OCI-LY1 (cell line): ENCODE data around the gene LYZL2.
"Not testable (repeated sequence)": the region's sequence is repeated elsewhere in the genome, so short reads cannot be mapped to it uniquely, and the experiment has no call there.

Source experiments
- H2AFZ ChIP-seq: fragments of 200-600 bp; sonication (generic), shearing (Covaris generic); 2 replicates; pipeline ENCODE4 v1.6.0; 2014; ENCODE audit warnings: antibody characterized with exemption, mild to moderate bottlenecking, low read length
- H3F3A ChIP-seq: fragments of 200-600 bp; sonication (generic), shearing (Covaris generic); 2 replicates; pipeline ENCODE4 v1.6.0; 2014; ENCODE audit warnings: mild to moderate bottlenecking, antibody characterized with exemption, low read length, moderate library complexity; ENCODE audit not compliant: insufficient read depth
- H3K27ac ChIP-seq: fragments of 200-600 bp; sonication (generic); 2 replicates; pipeline ENCODE4 v1.5.1; 2014; ENCODE audit warnings: low read length, mixed run types, mild to moderate bottlenecking, low read depth; ENCODE audit not compliant: poor library complexity, severe bottlenecking
- H3K27me3 ChIP-seq: fragments of 200-600 bp; sonication (generic); 2 replicates; pipeline ENCODE4 v1.6.0; 2014; ENCODE audit warnings: antibody characterized with exemption, mild to moderate bottlenecking, low read length, moderate library complexity; ENCODE audit not compliant: insufficient read depth
- H3K36me3 ChIP-seq: fragments of 200-600 bp; sonication (generic); 2 replicates; pipeline ENCODE4 v1.6.1; 2014; ENCODE audit warnings: mild to moderate bottlenecking, antibody characterized with exemption, low read length, moderate library complexity, mixed read lengths; ENCODE audit not compliant: insufficient read depth
- H3K4me1 ChIP-seq: fragments of 200-600 bp; sonication (generic); 2 replicates; pipeline ENCODE4 v1.5.1; 2014; ENCODE audit warnings: mild to moderate bottlenecking, low read length, moderate library complexity; ENCODE audit not compliant: insufficient read depth, severe bottlenecking
- H3K4me2 ChIP-seq: fragments of 200-600 bp; sonication (generic), shearing (Covaris generic); 2 replicates; pipeline ENCODE4 v1.6.1; 2014; ENCODE audit warnings: low read length
- H3K4me3 ChIP-seq: fragments of 200-600 bp; sonication (generic); 2 replicates; pipeline ENCODE4 v1.5.1; 2014; ENCODE audit warnings: low read length, low read depth, mild to moderate bottlenecking, mixed read lengths; ENCODE audit not compliant: poor library complexity, severe bottlenecking
- H3K79me2 ChIP-seq: fragments of 200-600 bp; shearing (Covaris generic); 2 replicates; pipeline ENCODE4 v1.6.1; 2016; ENCODE audit warnings: mixed run types, low read length, mixed read lengths; ENCODE audit not compliant: insufficient read depth
- H3K9ac ChIP-seq: fragments of 200-600 bp; sonication (generic), shearing (Covaris generic); 2 replicates; pipeline ENCODE4 v1.6.1; 2014; ENCODE audit warnings: mild to moderate bottlenecking, low read length, mixed read lengths
- H3K9me2 ChIP-seq: fragments of 200-600 bp; sonication (generic), shearing (Covaris generic); 2 replicates; pipeline ENCODE4 v1.6.1; 2014; ENCODE audit warnings: low read depth, mild to moderate bottlenecking, low read length, mixed read lengths
- H3K9me3 ChIP-seq: fragments of 200-600 bp; shearing (Covaris generic); 2 replicates; pipeline ENCODE4 v1.6.1; 2014; ENCODE audit warnings: low read length, mixed read lengths
- H4K20me1 ChIP-seq: fragments of 200-600 bp; sonication (generic), shearing (Covaris generic); 2 replicates; pipeline ENCODE4 v1.6.0; 2016; ENCODE audit warnings: mild to moderate bottlenecking, low read length; ENCODE audit not compliant: insufficient read depth
- CTCF ChIP-seq: fragments of 200-600 bp; sonication (generic), shearing (Covaris generic); IDR thresholded peaks from 2 replicates; pipeline ENCODE4 v1.5.1; 2017; ENCODE audit warnings: mild to moderate bottlenecking, antibody characterized with exemption, low read length, moderate library complexity, mixed read lengths
- EZH2 ChIP-seq: fragments of 200-600 bp; sonication (generic), shearing (Covaris generic); IDR thresholded peaks from 2 replicates; pipeline ENCODE4 v1.8.0; 2017; ENCODE audit warnings: borderline replicate concordance, mixed run types, mild to moderate bottlenecking, antibody characterized with exemption, low read length, moderate library complexity, mixed read lengths

The LYZL2 gene

GRCh38 chr10:30606313-30606712 is 23.2 kb downstream of the LYZL2 start:
- Histone ChIP-seq H3K27ac (no peak overlapping the region), H4K20me1 (no peaks in the 10 kb centered on the region), H3K27me3 (no peaks in the 10 kb centered on the region; the same call in 1 of the 2 replicates)

DNA sequence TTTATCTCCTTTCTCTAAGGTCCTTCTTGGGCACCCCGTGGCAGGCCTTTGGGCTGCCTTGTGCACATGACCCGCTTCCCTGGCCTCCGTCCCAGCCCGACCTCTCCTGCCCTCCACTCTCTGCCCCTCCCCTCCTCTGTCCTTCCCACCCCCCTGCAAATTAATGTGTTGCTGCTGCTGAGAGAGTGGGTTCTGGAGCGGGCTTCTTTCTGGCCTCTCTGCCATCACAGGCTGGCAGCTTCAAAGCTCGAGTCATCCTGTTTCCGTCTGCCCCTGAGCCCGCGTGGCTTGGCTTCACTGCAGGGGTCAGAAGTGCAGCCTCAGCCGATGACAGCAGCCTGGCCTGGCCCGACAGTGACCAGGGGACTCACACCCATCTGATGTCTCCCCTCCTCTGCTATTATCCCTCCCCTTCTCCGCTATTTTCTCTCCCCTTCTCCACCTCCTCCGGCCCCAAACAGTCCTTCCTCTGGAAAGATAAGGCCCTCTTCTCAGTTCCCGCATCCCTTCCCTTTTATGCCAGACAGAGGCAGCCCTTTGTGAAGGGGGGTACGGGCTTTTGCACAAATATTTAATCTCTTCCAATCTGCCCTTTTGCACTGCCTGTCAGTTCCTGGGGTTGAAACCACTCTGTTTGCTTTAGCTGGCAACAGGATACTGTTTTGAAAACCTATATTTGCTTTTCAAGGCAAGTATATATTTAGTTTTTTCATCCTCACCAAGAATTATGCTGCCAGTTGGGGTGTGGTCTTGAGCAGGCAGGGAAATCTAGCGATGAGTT is 24.0 kb downstream of the LYZL2 start:
- not testable (repeated sequence) for H3F3A ChIP-seq, H3K4me1 ChIP-seq, H3K79me2 ChIP-seq, H3K9me2 ChIP-seq, H3K27me3 ChIP-seq, H3K9me3 ChIP-seq, H3K27ac ChIP-seq, H3K9ac ChIP-seq, H3K4me2 ChIP-seq, H3K4me3 ChIP-seq, H2AFZ ChIP-seq, H3K36me3 ChIP-seq, H4K20me1 ChIP-seq

More at GRCh38 chr10:30606313-30606712, 23.2 kb downstream of the LYZL2 start:
- H3K9me2 ChIP-seq: no peaks in the 10 kb centered on the region
- TF ChIP-seq EZH2 (no peak), CTCF (no peak)
- H3F3A ChIP-seq: no peaks in the 10 kb centered on the region
- no peaks in the 10 kb centered on the region for H3K9me3 ChIP-seq
- no peak overlapping the region for H3K4me2 ChIP-seq
- no peaks in the 10 kb centered on the region for H3K4me1 ChIP-seq
- no peak overlapping the region for H3K9ac ChIP-seq
- H3K79me2 ChIP-seq: no peaks in the 10 kb centered on the region
- no peaks in the 10 kb centered on the region; the same call in 1 of the 2 replicates for H3K36me3 ChIP-seq
- H3K4me3 ChIP-seq: no peak overlapping the region
- no peak overlapping the region for H2AFZ ChIP-seq

- H3F3A ChIP-seq: no peaks in the 10 kb centered on the region
- no peak overlapping the region for H2AFZ ChIP-seq
- H3K9me2 ChIP-seq: no peaks in the 10 kb centered on the region
- H3K4me3 ChIP-seq: no peak overlapping the region
- no peak overlapping the region for H3K27ac ChIP-seq
- no peaks in the 10 kb centered on the region; the same call in 1 of the 2 replicates for H3K36me3 ChIP-seq
- H3K4me2 ChIP-seq: no peak overlapping the region
- TF ChIP-seq EZH2 (no peak), CTCF (no peak)
- H3K27me3 ChIP-seq: no peaks in the 10 kb centered on the region; the same call in 1 of the 2 replicates
- no peaks in the 10 kb centered on the region for H3K79me2 ChIP-seq
- H3K4me1 ChIP-seq: no peaks in the 10 kb centered on the region
- H3K9me3 ChIP-seq: no peaks in the 10 kb centered on the region
- H3K9ac ChIP-seq: no peak overlapping the region
- no peaks in the 10 kb centered on the region for H4K20me1 ChIP-seq
Measured at GRCh38 chr10:30603589-30603988, 26.0 kb downstream of the LYZL2 start.

DNA sequence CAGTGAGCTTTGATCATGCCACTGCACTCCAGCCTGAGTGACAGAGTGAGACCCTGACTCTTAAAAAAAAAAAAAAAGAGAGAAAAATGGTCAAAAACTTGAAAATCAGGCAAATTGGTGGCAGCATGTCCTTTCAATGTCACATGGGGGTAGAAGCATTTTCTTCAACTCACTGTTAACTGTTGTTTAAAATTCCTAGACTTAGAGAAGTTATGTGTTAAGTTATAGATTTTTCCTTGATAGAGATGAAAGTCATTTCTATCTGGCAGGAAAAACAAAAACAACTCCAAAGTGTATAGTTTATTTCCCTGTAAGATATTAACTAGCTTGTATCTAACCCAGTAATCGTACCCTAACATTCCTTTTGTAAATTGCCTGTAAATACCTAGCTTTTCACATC is 26.8 kb downstream of the LYZL2 start:
- Histone ChIP-seq H3F3A (no peaks in the 10 kb centered on the region), H3K9me2 (no peaks in the 10 kb centered on the region), H3K79me2 (no peaks in the 10 kb centered on the region), H2AFZ (no peak overlapping the region), H3K4me3 (no peak overlapping the region), H3K9ac (no peak overlapping the region), H3K9me3 (no peaks in the 10 kb centered on the region), H3K4me1 (no peaks in the 10 kb centered on the region), H3K27me3 (no peaks in the 10 kb centered on the region; the same call in 1 of the 2 replicates), H3K4me2 (no peak overlapping the region), H4K20me1 (no peaks in the 10 kb centered on the region), H3K36me3 (no peaks in the 10 kb centered on the region; the same call in 1 of the 2 replicates), H3K27ac (no peak overlapping the region)
- no peak for TF ChIP-seq CTCF
- no peak for TF ChIP-seq EZH2
